Measurements from ENCODE around the gene DGKH. TPM values are rescaled to one million over a fixed set of nuclear protein-coding genes. Genes with fewer than 3 reads are reported as not detected.

The DGKH gene
- total and polyA plus RNA-seq, 2 of the 13 experiments (the other 11 are each of a cell fraction or from before 2014, with no cell fraction given) = 0.01 to 0.13 TPM

DNA sequence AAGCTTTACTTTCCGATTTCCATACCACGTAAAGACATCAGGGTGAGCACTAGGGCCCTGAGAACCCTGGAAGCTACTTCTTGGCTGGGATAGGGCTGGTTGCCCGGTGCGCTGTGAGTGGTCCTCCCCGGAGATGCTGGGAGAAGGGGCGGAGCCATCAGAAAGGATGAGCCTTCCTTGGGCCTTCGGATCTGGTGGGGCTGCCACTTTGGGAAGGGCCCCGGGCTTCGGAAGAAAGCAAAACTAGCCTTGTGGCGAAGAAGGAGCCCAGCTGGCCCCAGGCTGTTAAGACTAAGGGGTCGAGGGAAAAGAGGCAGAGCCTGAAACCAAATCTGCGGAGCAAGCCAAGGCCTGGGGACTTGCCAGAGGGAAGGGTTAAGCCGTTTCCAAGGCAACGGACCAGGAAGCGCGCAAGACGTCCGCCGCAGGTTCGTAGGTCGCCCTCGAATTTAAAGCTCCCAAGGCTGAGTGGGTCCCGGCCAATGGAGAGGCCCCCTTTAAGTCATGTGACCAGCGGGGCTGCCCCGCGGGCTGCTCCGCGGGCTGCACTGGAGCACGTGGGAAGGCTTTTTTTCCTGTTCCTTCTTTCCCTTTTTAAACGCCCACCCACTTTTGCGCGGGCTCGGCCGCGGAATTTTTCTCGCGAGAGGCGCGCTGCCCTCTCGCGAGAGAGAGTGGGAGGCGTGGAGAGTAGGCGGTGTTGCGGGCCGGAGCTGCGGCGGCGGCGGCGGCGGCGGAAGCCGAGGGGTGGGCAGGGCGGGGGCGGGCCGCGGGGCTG is 223.1 kb downstream of the DGKH start (continued):
- TF ChIP-seq ZSCAN29 (CRISPR knock-in tag; conservative IDR thresholded peaks at IDR 0.05) = no peak
- TF ChIP-seq, protein P1, sequence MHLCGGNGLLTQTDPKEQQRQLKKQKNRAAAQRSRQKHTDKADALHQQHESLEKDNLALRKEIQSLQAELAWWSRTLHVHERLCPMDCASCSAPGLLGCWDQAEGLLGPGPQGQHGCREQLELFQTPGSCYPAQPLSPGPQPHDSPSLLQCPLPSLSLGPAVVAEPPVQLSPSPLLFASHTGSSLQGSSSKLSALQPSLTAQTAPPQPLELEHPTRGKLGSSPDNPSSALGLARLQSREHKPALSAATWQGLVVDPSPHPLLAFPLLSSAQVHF (CRISPR knock-in tag; IDR thresholded peaks at IDR 0.05) = peak; percentile 87; the same call in 1 of the 2 replicates
- TF ChIP-seq ZMYM2 (CRISPR knock-in tag; IDR thresholded peaks at IDR 0.05) = no peak
- TF ChIP-seq HNF4A (CRISPR knock-in tag; IDR thresholded peaks at IDR 0.05) = peak; percentile 36; the same call in 1 of the 2 replicates
- TF ChIP-seq ZFY (CRISPR knock-in tag; IDR thresholded peaks at IDR 0.05) = peak; percentile 57
- TF ChIP-seq SMAD3 (CRISPR knock-in tag; IDR thresholded peaks at IDR 0.05) = peak; percentile 87; the same call in 1 of the 2 replicates
- TF ChIP-seq KAT8 (CRISPR knock-in tag; IDR thresholded peaks at IDR 0.05) = peak; percentile 89
- TF ChIP-seq ZNF12 (CRISPR knock-in tag; IDR thresholded peaks at IDR 0.05) = no peak
- TF ChIP-seq ZSCAN22 (CRISPR knock-in tag; IDR thresholded peaks at IDR 0.05) = no peak
- peak; percentile 59 for TF ChIP-seq ZNF143 (CRISPR knock-in tag; IDR thresholded peaks at IDR 0.05)
- TF ChIP-seq MXI1 (IDR thresholded peaks at IDR 0.05; ENCODE audit: borderline replicate concordance, low read depth, low read length) = peak; percentile 96
- 0 out of 2 replicates have a peak, but pooled peaks have one; percentile 50 for TF ChIP-seq ZNF256 (CRISPR knock-in tag; conservative IDR thresholded peaks at IDR 0.05)
- TF ChIP-seq, protein P2, sequence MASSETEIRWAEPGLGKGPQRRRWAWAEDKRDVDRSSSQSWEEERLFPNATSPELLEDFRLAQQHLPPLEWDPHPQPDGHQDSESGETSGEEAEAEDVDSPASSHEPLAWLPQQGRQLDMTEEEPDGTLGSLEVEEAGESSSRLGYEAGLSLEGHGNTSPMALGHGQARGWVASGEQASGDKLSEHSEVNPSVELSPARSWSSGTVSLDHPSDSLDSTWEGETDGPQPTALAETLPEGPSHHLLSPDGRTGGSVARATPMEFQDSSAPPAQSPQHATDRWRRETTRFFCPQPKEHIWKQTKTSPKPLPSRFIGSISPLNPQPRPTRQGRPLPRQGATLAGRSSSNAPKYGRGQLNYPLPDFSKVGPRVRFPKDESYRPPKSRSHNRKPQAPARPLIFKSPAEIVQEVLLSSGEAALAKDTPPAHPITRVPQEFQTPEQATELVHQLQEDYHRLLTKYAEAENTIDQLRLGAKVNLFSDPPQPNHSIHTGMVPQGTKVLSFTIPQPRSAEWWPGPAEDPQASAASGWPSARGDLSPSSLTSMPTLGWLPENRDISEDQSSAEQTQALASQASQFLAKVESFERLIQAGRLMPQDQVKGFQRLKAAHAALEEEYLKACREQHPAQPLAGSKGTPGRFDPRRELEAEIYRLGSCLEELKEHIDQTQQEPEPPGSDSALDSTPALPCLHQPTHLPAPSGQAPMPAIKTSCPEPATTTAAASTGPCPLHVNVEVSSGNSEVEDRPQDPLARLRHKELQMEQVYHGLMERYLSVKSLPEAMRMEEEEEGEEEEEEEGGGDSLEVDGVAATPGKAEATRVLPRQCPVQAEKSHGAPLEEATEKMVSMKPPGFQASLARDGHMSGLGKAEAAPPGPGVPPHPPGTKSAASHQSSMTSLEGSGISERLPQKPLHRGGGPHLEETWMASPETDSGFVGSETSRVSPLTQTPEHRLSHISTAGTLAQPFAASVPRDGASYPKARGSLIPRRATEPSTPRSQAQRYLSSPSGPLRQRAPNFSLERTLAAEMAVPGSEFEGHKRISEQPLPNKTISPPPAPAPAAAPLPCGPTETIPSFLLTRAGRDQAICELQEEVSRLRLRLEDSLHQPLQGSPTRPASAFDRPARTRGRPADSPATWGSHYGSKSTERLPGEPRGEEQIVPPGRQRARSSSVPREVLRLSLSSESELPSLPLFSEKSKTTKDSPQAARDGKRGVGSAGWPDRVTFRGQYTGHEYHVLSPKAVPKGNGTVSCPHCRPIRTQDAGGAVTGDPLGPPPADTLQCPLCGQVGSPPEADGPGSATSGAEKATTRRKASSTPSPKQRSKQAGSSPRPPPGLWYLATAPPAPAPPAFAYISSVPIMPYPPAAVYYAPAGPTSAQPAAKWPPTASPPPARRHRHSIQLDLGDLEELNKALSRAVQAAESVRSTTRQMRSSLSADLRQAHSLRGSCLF (CRISPR knock-in tag; IDR thresholded peaks at IDR 0.05; ENCODE audit: borderline replicate concordance) = peak; percentile 96; the same call in 1 of the 2 replicates
- TF ChIP-seq ZNF678 (CRISPR knock-in tag; IDR thresholded peaks at IDR 0.05) = no peak
- peak; percentile 53; the same call in 1 of the 2 replicates for TF ChIP-seq ZNF350 (CRISPR knock-in tag; IDR thresholded peaks at IDR 0.05; ENCODE audit: borderline replicate concordance, low read depth)
- TF ChIP-seq ZNF251 (CRISPR knock-in tag; IDR thresholded peaks at IDR 0.05) = no peak
- TF ChIP-seq, protein P3, sequence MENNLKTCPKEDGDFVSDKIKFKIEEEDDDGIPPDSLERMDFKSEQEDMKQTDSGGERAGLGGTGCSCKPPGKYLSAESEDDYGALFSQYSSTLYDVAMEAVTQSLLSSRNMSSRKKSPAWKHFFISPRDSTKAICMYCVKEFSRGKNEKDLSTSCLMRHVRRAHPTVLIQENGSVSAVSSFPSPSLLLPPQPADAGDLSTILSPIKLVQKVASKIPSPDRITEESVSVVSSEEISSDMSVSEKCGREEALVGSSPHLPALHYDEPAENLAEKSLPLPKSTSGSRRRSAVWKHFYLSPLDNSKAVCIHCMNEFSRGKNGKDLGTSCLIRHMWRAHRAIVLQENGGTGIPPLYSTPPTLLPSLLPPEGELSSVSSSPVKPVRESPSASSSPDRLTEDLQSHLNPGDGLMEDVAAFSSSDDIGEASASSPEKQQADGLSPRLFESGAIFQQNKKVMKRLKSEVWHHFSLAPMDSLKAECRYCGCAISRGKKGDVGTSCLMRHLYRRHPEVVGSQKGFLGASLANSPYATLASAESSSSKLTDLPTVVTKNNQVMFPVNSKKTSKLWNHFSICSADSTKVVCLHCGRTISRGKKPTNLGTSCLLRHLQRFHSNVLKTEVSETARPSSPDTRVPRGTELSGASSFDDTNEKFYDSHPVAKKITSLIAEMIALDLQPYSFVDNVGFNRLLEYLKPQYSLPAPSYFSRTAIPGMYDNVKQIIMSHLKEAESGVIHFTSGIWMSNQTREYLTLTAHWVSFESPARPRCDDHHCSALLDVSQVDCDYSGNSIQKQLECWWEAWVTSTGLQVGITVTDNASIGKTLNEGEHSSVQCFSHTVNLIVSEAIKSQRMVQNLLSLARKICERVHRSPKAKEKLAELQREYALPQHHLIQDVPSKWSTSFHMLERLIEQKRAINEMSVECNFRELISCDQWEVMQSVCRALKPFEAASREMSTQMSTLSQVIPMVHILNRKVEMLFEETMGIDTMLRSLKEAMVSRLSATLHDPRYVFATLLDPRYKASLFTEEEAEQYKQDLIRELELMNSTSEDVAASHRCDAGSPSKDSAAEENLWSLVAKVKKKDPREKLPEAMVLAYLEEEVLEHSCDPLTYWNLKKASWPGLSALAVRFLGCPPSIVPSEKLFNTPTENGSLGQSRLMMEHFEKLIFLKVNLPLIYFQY (CRISPR knock-in tag; IDR thresholded peaks at IDR 0.05; ENCODE audit: borderline replicate concordance) = peak; percentile 78; the same call in 1 of the 2 replicates
- no peak for TF ChIP-seq NPAS2 (CRISPR knock-in tag; IDR thresholded peaks at IDR 0.05; ENCODE audit: borderline replicate concordance)
